Glutamatergic neuron (in vitro differentiated cells): ENCODE data around the gene HTT. TPM values are rescaled to one million over a fixed set of nuclear protein-coding genes. Genes with fewer than 3 reads are reported as not detected.

ENCODE experiments used
- DNase-seq: peaks from one replicate; pipeline ENCODE4 v3.0.0; 2022
- H3K27ac Mint-ChIP-seq: one replicate; pipeline ENCODE4 v1.8.0; 2020; ENCODE audit warnings: mild to moderate bottlenecking, mixed read lengths, inconsistent platforms; ENCODE audit not compliant: unreplicated experiment
- H3K27me3 Mint-ChIP-seq: one replicate; pipeline ENCODE4 v1.8.0; 2020; ENCODE audit warnings: mild to moderate bottlenecking, moderate library complexity, mixed read lengths, inconsistent platforms; ENCODE audit not compliant: unreplicated experiment
- H3K36me3 Mint-ChIP-seq: one replicate; pipeline ENCODE4 v1.8.0; 2020; ENCODE audit warnings: mild to moderate bottlenecking, mixed read lengths, inconsistent platforms; ENCODE audit not compliant: unreplicated experiment
- H3K4me1 Mint-ChIP-seq: one replicate; pipeline ENCODE4 v1.8.0; 2020; ENCODE audit warnings: mild to moderate bottlenecking, low read depth, mixed read lengths, inconsistent platforms; ENCODE audit not compliant: unreplicated experiment
- H3K4me3 Mint-ChIP-seq: one replicate; pipeline ENCODE4 v1.8.0; 2020; ENCODE audit warnings: mild to moderate bottlenecking, mixed read lengths, inconsistent platforms; ENCODE audit not compliant: unreplicated experiment
- H3K9me3 Mint-ChIP-seq: one replicate; pipeline ENCODE4 v1.8.0; 2020; ENCODE audit warnings: mild to moderate bottlenecking, moderate library complexity, mixed read lengths, inconsistent platforms; ENCODE audit not compliant: unreplicated experiment
- CTCF ChIP-seq: fragments of 200-600 bp; sonication (generic); IDR thresholded peaks from one replicate; pipeline ENCODE4 v1.5.0; 2021; ENCODE audit not compliant: partially characterized antibody, unreplicated experiment
- total RNA-seq: library from RNA; stranded (reverse); fragmentation: NEBNext Ultra II Directional; extraction: Animal tissue kit (Norgen Biotek cat#: 25700); gene quantifications from one replicate; pipeline ENCODE4 v1.2.1, GENCODE V29; 2021; ENCODE audit not compliant: unreplicated experiment

The HTT gene
- total RNA-seq, 1 donor from 2014 or later: 107 TPM

- Mint-ChIP-seq H3K27me3 (peaks cover 9% of the 10 kb centered on the region), H3K9me3 (peaks cover 11% of the 10 kb centered on the region), H3K4me1 (peaks cover 4% of the 10 kb centered on the region), H3K4me3 (no peak overlapping the region), H3K27ac (no peak overlapping the region), H3K36me3 (peaks cover 4% of the 10 kb centered on the region)
- DNase-seq: no peak
- no peak for TF ChIP-seq CTCF
Measured at GRCh38 chr4:3286335-3287175, 212.1 kb downstream of the HTT start.

- Mint-ChIP-seq H3K27ac (no peak overlapping the region), H3K9me3 (peaks cover 11% of the 10 kb centered on the region), H3K27me3 (peaks cover 13% of the 10 kb centered on the region), H3K36me3 (no peaks in the 10 kb centered on the region), H3K4me3 (no peak overlapping the region), H3K4me1 (peaks cover 6% of the 10 kb centered on the region)
- no peak for TF ChIP-seq CTCF
- DNase-seq: no peak
Measured at GRCh38 chr4:3287271-3287971, 212.9 kb downstream of the HTT start.

- H3K27ac Mint-ChIP-seq: no peak overlapping the region
- H3K4me3 Mint-ChIP-seq: no peak overlapping the region
- peaks cover 13% of the 10 kb centered on the region for H3K27me3 Mint-ChIP-seq
- H3K36me3 Mint-ChIP-seq: no peaks in the 10 kb centered on the region
- peaks cover 11% of the 10 kb centered on the region for H3K9me3 Mint-ChIP-seq
- TF ChIP-seq CTCF: no peak
- DNase-seq: no peak
- peaks cover 6% of the 10 kb centered on the region for H3K4me1 Mint-ChIP-seq
Measured at GRCh38 chr4:3287972-3288570, 213.6 kb downstream of the HTT start.

- no peak for TF ChIP-seq CTCF
- H3K4me1 Mint-ChIP-seq: peaks cover 7% of the 10 kb centered on the region
- H3K27ac Mint-ChIP-seq: no peak overlapping the region
- no peak for DNase-seq
- H3K27me3 Mint-ChIP-seq: peaks cover 14% of the 10 kb centered on the region
- no peak overlapping the region for H3K4me3 Mint-ChIP-seq
- H3K36me3 Mint-ChIP-seq: no peaks in the 10 kb centered on the region
- H3K9me3 Mint-ChIP-seq: peaks cover 8% of the 10 kb centered on the region
Measured at GRCh38 chr4:3288571-3289094, 214.2 kb downstream of the HTT start.
